ENCODE results near the gene ZNF263. TPM values are rescaled to one million over a fixed set of nuclear protein-coding genes. Genes with fewer than 3 reads are reported as not detected.
A peak's percentile ranks its signal among the peaks of the same experiment; 100 is the strongest.

Gene ZNF263
- total RNA-seq = 55.4 TPM

DNA sequence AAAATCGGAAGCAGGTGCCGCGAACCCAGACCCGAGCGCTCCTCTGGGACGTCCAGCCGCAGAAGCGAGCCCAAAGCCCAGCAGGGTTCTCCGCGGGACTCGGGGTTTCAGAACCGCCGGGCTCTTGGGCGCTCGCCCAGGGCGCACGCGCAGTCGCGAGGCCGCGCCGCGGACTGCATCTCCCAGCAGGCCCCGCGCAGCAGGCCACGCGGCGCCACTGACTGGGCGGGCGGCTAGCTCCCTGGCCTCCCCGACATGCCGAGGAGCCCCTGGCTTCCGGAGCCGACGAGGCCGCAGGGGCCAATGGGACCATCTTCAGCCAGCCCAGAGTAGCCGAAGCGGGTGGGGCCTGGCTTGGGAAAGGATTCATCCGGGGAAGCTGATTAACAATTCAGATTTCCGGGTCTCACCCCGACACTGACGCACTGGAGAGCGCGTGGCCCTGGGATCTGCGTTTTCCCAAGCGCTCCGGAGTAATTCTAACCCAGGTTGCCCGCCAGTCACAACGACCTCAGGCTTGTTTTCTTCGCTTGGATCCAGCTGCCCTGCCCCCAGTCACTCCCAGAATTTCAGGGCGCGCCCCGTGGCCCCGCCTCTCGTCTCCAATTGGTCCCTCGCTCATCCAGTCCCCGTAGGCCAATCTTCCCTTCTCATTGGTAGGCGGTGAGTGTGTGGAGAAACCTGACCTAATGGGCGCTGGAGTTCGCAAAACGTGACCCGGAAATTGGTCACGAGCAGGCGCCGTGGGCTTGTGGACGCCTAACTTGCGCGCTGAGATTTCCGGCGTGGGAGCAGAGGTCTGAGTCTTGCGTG lies at the start of gene ZNF263:
TSS of gene ZNF263 (plus strand) at position 762 of the 813 bp plus-strand sequence. CDS start 328 bp downstream, outside the sequence.
- DNase-seq = peak; percentile 98

DNA sequence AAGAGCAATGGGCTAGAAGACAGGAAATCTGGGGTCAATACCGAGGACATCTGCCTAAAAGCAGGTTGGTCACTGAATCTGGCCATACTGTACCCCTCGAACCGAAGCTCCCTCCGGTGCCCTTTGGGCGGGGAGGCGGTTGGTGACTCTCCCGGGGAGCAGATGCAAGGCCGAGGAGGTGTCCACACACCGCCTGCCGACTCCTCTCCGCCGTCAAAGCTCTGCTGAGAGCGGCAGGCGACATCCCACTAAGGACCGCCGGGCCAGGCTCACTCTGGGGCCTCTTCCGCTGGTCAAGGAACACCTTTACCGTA lies 48.8 kb upstream of the ZNF263 start:
- DNase-seq = no peak

DNA sequence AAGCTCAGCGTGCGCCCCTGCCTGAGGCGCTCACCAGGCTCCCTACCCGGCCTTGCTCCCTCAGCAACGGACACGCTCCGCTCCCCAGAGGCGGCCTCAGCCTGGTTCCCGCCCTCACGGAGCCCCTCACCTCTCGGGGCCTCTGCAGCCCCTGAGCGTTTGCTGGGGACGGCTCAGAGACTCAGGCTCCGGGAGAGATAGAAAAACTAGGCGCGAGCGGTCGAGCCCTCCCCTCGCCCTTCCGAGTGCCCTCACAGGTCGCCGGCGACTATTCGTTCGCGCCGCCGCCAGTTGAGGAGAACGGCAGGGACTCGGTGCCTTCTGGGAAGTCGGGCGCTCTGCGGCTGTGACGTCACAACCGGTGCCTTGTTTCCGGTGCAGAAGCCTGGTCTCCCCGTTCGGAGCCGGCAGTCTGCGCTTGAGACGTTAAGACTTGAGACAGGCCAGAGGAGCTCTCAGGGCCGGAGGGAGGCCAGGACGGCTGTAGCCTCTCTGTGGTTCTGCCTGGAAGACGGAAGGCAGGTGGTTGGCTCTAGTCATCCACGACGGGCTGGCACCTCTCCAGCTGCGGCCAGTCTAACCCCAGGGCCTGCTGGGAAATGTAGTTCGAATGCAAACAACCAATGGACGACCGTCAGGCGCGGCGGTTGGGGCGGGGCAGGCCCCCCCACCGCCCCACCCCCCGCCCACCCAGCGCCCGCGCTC lies 48.3 kb upstream of the ZNF263 start, which contains the start of gene ZNF200:
TSS of gene ZNF200 (minus strand) at position 302 of the 705 bp plus-strand sequence. CDS start 1,403 bp downstream, outside the sequence.
- peak; percentile 86 for DNase-seq

DNA sequence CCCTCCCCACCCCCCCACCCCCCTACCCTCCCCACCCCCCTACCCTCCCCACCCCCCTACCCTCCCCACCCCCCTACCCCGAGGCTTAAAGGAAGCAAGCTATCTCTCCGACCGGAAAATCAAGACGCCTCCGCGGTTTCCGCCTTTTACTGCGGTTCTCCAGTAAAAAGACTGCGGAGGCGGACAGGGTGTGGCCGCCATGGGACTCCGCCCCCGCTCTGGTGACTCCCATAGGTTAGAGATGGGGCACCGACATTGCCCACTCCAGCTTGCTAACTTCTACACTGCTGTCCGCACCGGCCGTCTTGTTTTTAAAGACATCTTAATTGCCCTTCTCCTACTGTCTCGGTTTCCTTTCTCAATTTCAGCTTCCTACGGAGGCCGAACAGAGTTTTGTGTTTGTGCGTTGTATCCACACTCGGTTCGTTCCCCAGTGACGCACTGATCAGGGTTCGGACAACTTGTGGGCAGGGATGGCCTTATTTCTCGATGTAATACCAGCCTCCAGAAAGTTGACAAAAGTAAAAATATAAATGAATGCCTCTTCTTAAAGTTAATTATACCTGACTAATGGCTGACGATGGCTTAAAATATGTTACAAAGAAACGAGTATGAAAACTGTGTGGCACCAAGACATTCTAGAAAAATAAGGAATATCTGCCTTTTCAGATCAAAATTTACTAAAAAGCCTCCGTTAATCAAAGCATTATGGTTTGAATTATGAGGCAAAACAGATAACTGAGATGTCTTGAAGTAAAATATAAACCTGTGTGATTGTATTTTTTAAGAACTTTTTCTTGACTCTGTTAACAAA lies 47.2 kb upstream of the ZNF263 start:
- DNase-seq = no peak

DNA sequence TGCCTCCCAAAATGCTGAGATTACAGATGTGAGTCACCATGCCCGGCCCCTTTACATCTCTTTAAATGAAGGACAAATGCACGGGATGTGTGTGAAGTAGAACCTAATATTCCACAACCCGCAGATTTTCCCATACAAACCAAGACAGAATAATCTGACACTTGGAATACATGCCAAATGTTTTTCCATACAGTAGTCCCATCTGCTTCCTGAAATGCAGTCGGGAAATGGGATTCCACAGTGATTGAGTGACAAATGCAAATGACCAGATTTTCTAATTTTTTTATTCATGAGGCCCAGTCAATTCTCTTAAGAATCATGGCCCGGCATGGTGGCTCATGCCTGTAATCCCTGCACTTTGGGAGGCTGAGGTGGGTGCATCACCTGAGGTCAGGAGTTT lies 41.5 kb upstream of the ZNF263 start:
- no peak for DNase-seq

DNA sequence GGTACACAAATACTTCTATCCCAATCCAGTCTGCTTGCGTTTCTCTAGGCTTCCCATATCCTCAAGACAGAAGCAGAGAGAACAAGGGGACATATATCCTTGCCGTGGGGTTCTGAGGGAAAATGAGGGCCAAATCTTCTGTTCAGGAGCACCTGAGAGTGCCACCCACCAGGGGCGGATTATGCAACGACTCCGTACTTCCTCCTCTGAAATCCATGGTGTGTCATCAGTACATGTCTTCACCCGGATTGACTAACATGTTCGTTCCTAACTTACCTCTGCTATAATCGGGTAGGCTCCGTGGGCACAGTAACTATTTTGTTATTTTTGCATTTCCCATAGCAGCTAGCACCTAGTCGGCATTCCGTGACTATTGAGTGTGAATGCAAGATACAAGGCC lies 40.6 kb upstream of the ZNF263 start:
- DNase-seq = no peak

DNA sequence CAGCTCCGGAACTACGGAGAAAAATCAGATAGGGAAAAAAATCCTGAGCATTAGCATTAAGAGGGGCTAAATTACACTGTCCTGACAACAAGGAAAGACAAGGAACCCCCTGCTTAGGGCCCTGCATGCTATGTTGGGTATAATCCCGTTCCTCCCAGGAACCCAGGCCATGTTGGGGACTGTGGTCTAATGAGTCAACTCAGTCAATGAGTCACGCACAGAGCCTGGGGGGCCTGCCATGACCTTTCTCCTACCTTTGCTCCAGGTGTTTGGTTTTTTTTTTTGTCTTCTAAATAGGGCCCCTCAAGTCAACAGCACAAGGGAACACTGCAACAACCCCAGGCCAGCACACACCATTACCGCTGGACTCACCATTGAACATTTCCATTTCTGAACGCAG lies 39.4 kb upstream of the ZNF263 start:
- DNase-seq = no peak

DNA sequence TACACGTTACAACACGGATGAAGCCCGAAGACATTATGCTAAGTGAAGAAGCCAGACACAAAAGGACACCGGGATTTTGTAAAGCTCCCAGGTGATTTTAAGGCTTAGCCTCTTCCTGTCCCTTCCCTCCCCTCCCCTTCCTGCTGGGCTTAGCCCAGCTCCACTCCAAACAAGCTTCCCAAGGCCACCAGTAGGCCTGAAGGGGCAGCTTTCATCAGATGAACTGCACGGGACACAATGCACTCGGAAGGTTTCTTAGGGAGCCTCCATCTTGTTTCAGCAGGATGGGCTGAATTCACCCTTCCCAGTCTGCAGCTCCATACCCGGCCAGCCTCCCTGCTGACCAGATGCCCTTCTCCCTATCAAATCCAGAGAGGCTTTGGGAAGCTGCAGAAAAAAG lies 37.3 kb upstream of the ZNF263 start:
- DNase-seq = no peak

DNA sequence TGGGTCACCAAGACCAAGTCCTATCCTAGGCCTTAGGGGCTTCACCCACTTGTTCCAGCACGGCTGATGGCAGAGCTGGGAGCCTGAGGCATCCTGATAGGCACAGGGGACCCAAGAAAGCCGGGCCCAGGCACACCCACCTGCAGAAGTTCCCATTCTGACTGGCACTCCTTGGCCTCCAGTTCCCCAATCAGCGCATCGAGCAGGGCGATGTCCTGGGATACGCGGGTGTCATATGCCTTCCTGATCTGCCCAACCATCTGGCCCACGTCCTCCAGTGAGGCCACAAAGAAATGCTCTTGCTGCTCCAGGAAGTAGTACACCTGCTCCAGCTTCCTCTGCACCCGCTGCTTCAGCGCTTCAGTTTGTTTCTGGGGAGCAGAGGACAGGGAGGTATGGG lies 36.4 kb upstream of the ZNF263 start:
- no peak for DNase-seq

DNA sequence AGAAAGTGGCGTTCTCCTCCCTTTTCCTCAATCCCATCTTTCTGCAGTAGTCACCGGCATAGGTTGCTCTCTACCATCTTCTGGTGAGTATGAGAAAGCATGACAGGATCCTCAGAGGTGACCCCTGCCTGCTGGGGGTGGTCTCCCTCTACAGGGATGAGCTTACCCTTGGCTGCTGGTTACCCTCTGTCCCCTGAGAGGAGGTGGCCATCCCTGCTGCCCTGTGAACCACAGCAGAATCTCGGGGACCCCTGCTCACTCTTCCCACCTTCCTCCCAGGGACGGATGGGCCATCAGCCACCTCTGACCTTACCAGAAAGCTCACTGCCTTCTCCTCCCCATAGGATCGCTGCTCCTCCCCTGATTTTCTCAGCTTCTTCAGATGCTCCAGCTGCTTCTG lies 34.7 kb upstream of the ZNF263 start:
- no peak for DNase-seq

DNA sequence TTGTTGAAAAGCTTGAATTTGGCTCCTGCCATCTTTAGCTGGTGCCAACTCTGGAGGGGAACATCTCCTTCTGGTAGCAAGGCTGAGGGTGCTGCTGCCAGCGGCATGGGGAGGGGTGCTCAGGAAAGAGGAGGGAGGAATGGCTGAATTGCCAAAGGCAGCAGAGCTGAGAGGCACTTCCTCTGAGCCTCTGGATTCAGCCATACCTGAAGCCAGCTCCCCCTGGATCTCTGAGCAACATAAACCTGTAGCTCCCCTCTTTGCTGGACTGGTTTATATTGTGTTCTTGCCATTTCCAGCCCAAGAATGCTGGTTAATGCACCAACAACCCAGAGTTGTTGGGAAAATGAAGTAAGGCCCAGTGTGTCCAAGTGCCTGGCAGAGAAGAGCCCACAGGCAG lies 34.3 kb upstream of the ZNF263 start:
- no peak for DNase-seq

DNA sequence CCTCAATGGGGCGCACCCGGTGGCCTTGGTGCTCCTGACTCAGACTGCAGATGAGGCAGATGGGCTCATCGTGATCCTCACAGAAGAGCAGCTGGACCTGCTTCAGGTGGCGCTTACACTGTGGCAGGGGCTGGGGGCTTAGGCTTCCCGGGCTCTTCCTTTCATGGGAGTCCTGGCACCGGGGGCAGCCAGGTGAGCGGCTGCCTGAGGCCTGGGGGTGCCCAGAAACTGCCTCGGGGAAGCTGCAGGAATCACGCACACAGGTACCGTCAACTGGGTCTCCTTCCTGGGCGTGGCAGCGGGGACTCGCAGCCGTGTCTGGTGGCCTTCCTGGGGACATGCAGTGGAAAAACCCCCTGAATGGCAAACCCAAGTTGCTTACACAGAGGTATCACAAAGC lies 33.8 kb upstream of the ZNF263 start:
- no peak for DNase-seq

DNA sequence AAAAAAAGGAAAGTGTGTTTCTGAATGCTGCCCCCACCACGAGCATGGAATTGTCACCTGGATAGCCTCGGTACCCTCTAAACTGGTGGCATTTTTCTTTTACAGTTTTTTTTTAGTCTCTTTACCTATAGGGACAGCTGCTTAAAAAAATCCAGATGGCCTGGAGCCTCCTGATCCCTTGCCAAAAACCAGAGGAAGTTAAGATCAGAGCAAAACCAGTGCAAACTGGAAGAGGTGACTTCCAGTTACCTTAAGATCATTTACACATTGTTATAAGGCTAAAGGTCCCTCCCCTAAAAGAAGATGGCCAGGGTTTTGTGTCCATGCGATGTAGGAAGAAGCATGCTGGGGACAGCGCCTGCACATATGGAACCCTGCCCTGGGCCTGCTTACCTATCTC lies 30.3 kb upstream of the ZNF263 start:
- no peak for DNase-seq

DNA sequence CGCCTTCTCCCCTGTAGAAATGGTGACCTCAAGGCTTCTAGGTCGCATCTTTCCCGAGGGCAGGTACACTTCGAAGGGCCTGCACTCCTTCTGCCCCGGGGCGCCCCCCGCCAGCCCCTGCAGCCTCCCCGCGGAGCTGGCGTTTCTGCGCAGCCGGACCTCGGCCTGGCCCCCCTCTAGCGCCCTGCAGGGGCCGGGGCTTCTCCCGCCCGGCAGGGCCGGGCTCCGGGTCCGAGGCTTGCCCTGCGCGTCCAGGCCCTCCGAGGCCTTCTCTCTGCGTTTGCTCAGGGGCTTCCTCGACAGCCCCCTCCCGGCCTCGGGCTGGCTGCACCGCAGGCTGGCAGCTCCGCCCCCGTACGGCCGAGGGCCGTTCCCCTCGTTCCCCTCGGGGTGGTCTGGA lies 29.0 kb upstream of the ZNF263 start:
- no peak for DNase-seq

DNA sequence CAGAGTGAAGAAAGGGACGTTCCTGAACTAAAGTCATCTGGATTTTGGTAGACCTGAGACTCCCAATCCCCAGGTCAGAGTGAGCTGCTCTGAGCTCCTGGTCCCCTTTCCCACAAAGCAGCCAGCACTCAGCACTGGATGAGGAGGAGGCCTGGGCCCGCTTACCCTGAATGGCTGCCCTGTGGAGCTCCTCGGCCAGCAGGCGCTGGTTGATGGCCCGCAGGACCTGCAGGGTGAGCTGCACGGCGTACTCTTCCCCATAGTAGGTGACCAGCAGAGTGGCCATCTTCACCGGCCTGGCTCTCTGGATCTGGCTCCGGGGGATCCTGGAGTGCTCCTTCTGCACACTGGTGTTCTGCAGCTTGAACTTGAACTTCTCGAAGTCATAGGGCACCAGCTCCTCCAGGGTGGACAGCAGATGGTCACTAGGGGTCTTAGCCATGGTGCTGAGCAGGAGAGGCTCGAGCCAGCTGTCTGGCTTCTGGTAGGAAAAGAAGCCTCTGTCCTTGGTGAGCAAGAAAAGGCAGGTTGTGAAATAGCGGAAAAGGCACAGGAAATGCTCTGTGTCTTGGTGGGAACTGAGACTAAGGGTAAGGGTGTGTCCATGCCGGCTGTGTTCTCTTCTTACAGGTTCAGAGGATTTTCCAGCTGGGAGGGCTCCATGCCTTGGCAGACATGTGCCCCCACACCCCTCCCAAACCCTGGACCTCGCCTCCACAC lies 27.0 kb upstream of the ZNF263 start, which contains the start of gene MEFV:
TSS of gene MEFV (minus strand) at position 488 of the 720 bp plus-strand sequence. CDS start at position 442, 46 bp downstream.
- DNase-seq = no peak

DNA sequence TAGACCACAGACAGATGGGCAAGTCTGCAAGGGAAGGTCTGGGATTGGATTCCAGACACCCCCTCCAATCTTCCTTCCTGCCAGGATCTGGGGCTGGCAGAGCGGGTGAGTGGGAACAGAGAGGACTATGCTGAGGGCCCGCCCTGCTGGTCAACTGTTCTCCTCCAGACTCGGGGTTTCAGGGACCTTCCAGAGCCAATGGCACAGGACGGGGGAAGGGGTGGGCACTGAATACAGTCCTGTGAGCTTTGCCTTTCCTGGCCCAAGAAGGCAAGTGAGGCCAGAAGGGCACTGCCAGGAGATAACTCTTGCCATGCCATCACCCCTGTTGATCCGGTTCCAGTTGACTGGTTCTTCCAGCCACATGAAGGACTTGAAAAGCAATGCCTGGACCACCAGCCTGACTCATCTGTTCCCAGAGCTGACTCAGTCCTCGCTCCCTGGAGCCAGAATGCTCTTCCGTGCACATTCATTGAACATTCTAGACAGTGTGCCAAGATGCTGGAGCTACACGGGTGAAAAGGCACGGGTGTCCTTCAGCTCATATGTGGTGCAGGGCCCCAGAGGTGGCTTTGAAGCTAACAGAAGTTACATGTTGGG lies 26.3 kb upstream of the ZNF263 start:
- no peak for DNase-seq

DNA sequence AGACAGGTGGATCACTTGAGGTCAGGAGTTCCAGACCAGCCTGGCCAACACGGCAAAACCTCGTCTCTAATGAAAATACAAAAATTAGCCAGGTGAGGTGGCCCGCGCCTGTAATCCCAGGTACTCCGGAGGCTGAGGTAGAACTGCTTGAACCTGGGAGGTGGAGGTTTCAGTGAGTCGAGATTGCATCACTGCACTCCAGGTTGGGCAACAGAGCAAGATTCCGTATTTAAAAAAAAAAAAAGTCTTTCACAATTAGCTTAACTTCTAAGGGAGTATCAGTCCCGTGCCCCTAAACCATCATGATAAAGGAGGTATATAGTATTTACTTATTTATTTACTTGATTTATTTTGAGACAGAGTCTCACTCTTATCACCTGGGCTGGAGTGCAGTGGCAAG lies 23.5 kb upstream of the ZNF263 start:
- DNase-seq = no peak

DNA sequence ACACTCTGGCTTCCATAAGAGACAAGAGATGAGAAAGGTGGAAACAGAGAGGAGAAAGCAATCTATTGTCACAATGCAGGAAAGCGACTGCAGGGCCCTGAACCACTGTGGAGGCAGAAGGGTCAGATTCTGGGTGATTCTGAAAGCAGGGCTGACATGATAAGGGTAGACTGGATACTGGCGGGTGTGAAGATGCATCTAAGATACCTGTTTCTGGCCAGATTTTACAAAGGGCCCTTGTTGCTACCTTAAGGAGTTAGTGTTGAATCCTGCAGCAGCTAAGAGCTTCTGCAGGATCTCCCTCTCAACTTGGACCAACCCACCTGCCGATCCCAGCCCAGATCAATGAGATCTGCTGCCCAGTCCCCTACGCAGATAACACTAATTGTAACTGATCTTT lies 20.8 kb upstream of the ZNF263 start:
- DNase-seq = no peak

DNA sequence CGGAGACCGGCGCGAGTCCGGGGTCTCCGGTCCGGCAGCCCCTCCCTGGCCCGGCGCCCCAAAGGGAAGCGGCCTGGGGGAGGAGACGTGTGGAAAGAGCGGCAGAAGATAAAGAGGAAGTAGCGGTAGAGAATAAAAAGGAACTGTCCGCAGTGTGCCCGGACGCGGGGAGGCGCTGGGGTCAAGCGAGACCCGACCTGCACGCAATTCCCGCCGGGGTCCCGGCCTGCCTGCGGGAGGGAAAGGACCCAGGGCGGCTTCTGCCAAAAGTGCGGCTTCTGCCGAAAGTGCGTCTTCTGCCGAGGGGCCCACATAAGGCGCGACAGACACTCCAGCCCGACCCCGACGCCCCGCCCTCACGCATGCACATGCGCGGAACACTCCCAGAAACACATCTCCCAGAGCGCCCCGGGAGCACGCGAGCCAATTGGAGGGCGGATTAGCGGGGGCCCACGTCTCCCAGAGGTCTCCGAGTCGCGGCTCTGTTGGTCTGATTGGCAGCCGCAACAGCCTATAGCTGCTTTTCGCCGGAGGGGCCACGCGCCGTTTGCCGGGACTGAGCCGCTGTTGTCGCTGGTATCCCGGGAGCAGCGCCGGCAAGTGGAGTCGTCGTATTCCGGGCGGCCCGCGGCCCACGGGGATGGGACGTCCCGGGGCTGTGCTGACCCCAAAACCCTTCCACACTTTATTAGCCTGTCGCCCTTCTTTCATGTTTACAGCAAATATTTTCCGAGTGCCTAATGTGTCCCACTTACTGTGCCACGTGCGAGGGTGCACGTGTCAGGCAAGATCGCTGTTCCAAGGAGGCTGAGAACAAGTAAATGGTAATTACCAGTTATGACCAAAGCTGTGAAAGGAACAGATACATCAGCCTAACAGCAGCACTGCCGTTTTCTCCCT lies 18.9 kb upstream of the ZNF263 start:
- DNase-seq = peak; percentile 99

DNA sequence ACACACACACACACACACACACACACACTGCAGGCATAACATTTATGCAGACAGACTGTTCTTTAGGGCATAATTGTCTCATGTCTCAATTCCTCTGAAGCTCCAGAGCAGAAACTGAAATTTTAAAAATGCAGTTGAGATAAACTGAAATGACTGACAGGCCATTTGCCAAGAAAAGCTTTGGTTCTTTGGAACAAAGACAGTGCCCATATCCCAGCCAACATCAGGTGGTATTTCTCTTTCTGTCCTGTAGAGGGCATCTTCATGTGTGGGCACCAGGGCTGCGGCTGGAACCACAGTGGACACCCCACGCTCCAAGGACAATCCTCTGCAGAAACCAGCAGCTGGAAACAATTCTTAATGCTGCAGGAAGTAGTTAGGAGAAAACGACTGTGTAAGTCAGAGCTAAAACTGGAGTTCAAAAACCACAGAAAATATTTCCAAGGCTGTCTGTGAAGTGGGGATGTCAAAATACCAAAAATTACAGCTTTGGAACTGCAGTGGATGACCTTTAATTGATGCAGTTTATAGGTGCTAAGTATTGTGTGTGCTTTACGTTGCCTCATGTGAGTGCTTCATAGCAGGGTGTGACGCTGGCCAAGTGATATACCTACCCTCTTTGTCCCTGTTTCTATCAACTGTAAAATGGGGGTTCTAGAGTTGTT lies 16.3 kb upstream of the ZNF263 start:
- no peak for DNase-seq

All from occipital lobe (tissue), 2 donors.